GM10847 (cell line): ENCODE data around the gene IL1RAPL2.

Source experiments
- POLR2A ChIP-seq: IDR thresholded peaks from 2 replicates; pipeline ENCODE4 v1.6.1; 2011; ENCODE audit not compliant: insufficient read length; ENCODE audit errors: extremely low read depth

Gene IL1RAPL2

DNA sequence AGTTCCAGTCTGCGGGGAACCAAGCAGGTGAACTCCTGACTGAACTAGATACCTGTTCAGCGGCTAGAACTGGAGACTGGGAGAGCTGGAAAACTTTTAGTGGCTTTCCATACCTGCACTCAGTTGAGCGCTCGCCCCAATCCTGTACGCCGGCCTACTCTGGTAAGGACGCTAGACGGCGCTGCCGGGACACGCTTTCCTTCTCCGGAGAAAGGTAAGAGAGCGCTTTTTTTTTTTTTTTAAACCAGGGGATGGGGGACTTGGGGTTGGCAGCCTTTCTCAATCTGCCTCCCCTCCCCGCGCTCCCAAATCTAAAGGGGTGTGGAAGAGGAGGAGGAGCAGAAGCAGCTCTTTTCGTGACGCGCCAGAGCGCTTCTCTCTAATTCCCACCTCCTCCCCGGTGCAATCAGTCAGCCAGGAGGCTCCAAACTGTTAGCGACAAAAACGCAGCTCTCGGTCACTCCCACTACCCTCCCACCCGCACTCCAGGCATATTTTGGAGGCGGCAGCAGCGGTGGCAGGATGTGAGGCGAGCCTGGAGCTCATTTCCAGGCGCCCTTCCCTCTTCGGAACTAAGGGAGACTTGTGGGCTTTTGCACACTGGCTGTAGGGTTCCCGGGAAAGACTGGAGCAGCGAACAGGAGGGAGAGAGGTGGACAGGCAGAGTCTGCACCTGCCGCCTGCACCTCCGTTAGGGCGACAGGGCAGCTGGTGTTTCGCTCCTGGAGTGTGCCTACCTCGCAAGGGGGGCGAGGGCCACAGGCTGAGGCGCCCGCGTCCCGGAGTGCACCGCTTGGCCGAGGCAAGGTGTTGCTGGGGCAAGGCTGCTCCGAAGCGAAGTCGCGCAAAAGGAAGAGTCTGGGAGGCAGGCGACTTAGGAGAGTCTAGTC lies at the start of gene IL1RAPL2:
IL1RAPL2 (plus strand) TSS at position 409 of the 890 bp plus-strand sequence.
- no peak for TF ChIP-seq POLR2A

GRCh38 chrX:104522386-104522785 lies 43.6 kb upstream of the IL1RAPL2 start:
- no peak for TF ChIP-seq POLR2A

DNA sequence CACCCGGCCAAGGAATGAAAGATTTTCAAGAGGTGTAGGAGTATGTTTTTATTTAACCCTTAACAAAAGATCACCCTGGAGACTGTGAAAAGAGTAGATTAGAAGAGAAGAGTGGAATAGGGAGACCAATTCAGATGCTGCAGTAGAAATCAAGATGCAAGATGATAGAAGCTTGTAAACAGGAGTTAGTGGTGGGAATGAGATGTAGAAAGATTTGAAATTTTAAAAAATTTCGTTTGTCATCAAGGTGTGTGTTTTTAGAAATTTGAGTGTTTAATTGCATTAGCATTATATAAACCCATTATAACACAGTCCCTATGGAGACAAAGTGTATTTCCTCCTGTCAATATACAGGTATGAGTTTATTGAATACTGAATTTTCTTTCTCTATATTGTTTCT lies 42.1 kb upstream of the IL1RAPL2 start:
- no peak for TF ChIP-seq POLR2A

DNA sequence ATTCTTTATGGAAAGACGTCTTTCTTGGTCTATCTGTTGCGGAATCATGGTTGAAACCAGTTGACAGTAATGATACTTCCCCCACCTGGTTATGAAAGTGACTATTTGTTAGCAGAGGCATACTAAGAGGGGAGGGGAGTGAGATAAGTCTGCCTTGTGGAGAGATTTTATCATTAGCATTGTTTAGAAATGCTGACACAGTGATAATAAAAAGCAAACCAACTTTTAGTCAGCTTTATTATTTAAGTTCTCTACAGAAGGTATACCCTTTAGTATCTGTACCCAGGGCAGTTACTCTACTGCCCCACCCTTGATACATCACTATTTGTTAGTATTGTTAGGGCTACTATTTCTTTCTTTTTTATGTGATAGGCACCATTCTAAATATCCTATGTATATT lies 26.9 kb upstream of the IL1RAPL2 start:
- TF ChIP-seq POLR2A = no peak

- no peak for TF ChIP-seq POLR2A
These were observed 1.7 kb upstream of the IL1RAPL2 start for GRCh38 chrX:104564335-104564734.

DNA sequence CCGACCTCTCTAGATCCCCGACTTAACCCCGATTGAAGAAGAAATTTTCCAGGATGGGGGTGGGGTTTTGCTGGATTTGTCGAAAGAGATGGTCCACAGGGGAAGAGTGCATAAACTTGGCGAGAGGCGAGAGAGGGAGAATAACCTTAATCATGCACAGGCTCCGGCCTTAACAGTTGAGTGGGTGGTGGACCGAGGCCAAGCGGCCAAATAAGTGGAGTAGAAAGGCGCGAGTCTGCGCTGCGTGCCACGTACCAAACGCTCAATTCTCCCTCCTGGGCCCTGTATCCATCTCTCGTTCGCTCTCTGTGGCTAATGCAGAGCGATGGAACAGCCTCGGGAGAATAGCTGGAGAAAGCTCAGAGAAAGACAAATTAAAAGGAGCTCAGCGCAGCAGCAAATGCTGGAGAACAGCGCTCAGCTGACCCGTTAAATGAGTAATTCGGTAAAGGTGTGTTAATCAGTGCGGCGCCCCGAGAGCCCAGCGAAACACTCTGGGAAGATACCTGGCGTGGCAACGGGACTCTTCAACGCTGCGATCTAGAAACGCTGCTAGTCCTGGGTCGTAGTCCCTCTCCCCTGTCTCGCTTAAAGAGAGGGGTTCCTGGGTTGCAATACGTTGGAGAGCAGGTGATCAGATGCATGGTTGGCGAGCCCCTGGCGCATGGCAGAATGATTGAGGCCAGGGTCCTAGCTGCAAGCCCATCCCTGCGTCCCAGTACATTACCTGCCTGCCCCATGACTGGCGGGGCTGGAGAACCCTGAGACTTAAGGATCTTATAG lies 887 bp upstream of the IL1RAPL2 start:
- TF ChIP-seq POLR2A = no peak

- no peak for TF ChIP-seq POLR2A
These were observed 892 bp downstream of the IL1RAPL2 start for GRCh38 chrX:104566681-104567501.

DNA sequence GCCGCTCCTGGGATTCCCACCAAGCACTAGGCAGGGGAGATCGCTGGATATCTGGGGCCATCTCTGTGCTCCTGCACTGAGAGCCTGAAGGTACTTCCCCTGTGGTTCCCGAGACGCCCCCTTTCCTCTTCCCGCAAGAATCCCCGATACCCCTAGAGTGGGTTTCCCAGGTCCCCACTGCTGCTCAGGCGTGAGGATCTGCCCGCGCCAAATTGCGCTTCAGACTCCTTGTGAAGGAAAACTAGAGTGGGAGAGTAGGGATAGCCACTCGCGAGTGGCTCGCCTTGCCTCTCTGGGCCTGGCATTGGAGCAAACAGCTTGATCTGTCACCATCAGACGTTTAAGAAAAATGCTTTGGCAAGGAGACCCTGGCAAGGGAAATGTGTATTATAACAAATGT lies 1.5 kb downstream of the IL1RAPL2 start:
- TF ChIP-seq POLR2A = no peak

- TF ChIP-seq POLR2A = no peak
These were observed 2.4 kb downstream of the IL1RAPL2 start for GRCh38 chrX:104568304-104568915.

- no peak for TF ChIP-seq POLR2A
These were observed 52.3 kb downstream of the IL1RAPL2 start for GRCh38 chrX:104618106-104618895.

GRCh38 chrX:104621781-104622180 lies 55.8 kb downstream of the IL1RAPL2 start:
- TF ChIP-seq POLR2A = no peak

DNA sequence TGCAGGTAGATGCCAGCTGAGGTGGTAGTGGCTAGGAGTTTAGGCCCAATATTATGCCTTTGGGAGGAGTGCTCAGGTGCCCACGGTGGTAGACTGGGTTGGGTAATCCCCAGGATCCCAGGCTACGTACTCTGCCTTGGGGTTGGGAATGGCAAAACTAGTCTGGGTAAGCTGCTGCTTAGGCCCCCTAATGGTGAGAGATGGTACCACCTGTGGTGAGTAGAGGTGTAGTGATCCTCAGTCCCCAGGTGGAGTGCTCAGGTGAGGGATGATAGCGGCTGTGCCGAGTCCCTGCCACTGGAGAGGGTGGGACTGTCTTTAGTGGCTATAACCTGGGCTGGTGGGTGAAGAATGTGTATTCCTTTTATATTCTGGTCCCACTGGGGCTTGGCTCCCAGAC lies 75.2 kb downstream of the IL1RAPL2 start:
- TF ChIP-seq POLR2A = no peak

GRCh38 chrX:104647084-104647483 lies 81.1 kb downstream of the IL1RAPL2 start:
- no peak for TF ChIP-seq POLR2A
